ENCODE data around the gene SPDYE17. TPM values are rescaled to one million over a fixed set of nuclear protein-coding genes. Genes with fewer than 3 reads are reported as not detected.

Gene SPDYE17
- total and polyA plus RNA-seq, 9 donors = not detected

Other genes with a start within 250 kb of the SPDYE17 start
- 0.66 TPM for gene SPDYE18, start 30.2 kb upstream of the SPDYE17 start, total RNA-seq
- gene SPDYE18, start 30.2 kb upstream of the SPDYE17 start, polyA plus RNA-seq (ENCODE audit: insufficient read depth in 1 of 8, insufficient read length in 8 of 8, low replicate concordance in 1 of 8) = under 1 TPM in 7 of 8 donors, not detected in 1; 0.15 to 0.85 (median 0.20) TPM
- 6.7 TPM for gene CCDC146, start 90.3 kb upstream of the SPDYE17 start, total RNA-seq
- 10 to 100 TPM in 2 of 8 donors, 1 to 10 TPM in 6; 5.3 to 11.7 (median 7.4) TPM for gene CCDC146, start 90.3 kb upstream of the SPDYE17 start, polyA plus RNA-seq (ENCODE audit: insufficient read depth in 1 of 8, insufficient read length in 8 of 8, low replicate concordance in 1 of 8)
- 21.7 TPM for gene FGL2, start 167.5 kb upstream of the SPDYE17 start, total RNA-seq
- gene FGL2, start 167.5 kb upstream of the SPDYE17 start, polyA plus RNA-seq (ENCODE audit: insufficient read depth in 1 of 8, insufficient read length in 8 of 8, low replicate concordance in 1 of 8) = 10 to 100 TPM; 12.9 to 21.4 (median 16.8) TPM

Data from muscle of leg (tissue), 9 donors.